NT2/D1 (cell line): ENCODE data around the gene HS2ST1.
"Not testable (repeated sequence)": the region's sequence is repeated elsewhere in the genome, so short reads cannot be mapped to it uniquely, and the experiment has no call there.

Experiments
- SUZ12 ChIP-seq: IDR thresholded peaks from 2 replicates; pipeline ENCODE4 v1.6.1; 2011; ENCODE audit not compliant: insufficient read length, insufficient read depth; ENCODE audit errors: extremely low read depth
- YY1 ChIP-seq: IDR thresholded peaks from 2 replicates; pipeline ENCODE4 v1.6.1; 2011; ENCODE audit not compliant: insufficient read length, insufficient read depth

GRCh38 chr1:87027561-87027960 lies 113.1 kb downstream of the HS2ST1 start:
- TF ChIP-seq SUZ12, YY1: not testable (repeated sequence)
